Brain microvascular endothelial cell (primary cell): ENCODE data around the gene ABCG1.

Source experiments
- DNase-seq: peaks from one replicate; pipeline ENCODE4 v3.0.0-alpha.2; 2020
- H3K27ac ChIP-seq: fragments of 250-450 bp; sonication (Bioruptor Pico); 2 replicates; pipeline ENCODE4 v1.5.1; 2020; ENCODE audit warnings: mild to moderate bottlenecking, moderate library complexity
- H3K27me3 ChIP-seq: fragments of 250-450 bp; sonication (Bioruptor Pico); replicated peaks from 2 replicates; pipeline ENCODE4 v1.5.1; 2020; ENCODE audit warnings: mild to moderate bottlenecking
- H3K36me3 ChIP-seq: fragments of 250-450 bp; sonication (Bioruptor Pico); replicated peaks from 2 replicates; pipeline ENCODE4 v1.5.1; 2020; ENCODE audit warnings: mild to moderate bottlenecking
- H3K4me3 ChIP-seq: 2 replicates; pipeline ENCODE4 v1.5.1; 2011; ENCODE audit warnings: low read depth, mild to moderate bottlenecking, control low read depth, low read length, moderate library complexity
- CTCF ChIP-seq: IDR thresholded peaks from 2 replicates; pipeline ENCODE4 v1.5.1; 2011; ENCODE audit warnings: low read depth, mild to moderate bottlenecking, moderate library complexity, low read length, control low read depth, inconsistent platforms; ENCODE audit errors: missing control alignments
- in situ Hi-C: cut with HindIII; loops from 2 replicates; pipeline ENCODE4 v1.10.0; 2017; ENCODE audit warnings: low sequenced_read_pairs, low pct_ligation_motif_present

ABCG1 gene

GRCh38 chr21:42272109-42272962 lies 53.4 kb downstream of the ABCG1 start:
- no peaks in the 10 kb centered on the region for H3K36me3 ChIP-seq
- no peak for DNase-seq
- TF ChIP-seq CTCF, result no peak
- H3K27ac ChIP-seq, result no peak overlapping the region
- H3K4me3 ChIP-seq, result no peak overlapping the region
- in situ Hi-C loops, result no loop called here
- no peaks in the 10 kb centered on the region for H3K27me3 ChIP-seq

- Histone ChIP-seq H3K4me3 (no peak overlapping the region), H3K27me3 (no peaks in the 10 kb centered on the region), H3K27ac (no peak overlapping the region), H3K36me3 (no peaks in the 10 kb centered on the region)
- TF ChIP-seq CTCF, result no peak
- no peak for DNase-seq
- in situ Hi-C loops, result no loop called here
Observed at GRCh38 chr21:42272984-42273600, 54.2 kb downstream of the ABCG1 start.

GRCh38 chr21:42276076-42276475 lies 57.1 kb downstream of the ABCG1 start:
- Histone ChIP-seq H3K36me3 (no peaks in the 10 kb centered on the region), H3K27me3 (no peaks in the 10 kb centered on the region), H3K4me3 (no peak overlapping the region), H3K27ac (no peak overlapping the region)
- no peak for TF ChIP-seq CTCF
- no peak for DNase-seq
- in situ Hi-C loops, result no loop called here

GRCh38 chr21:42276526-42277154 lies 57.7 kb downstream of the ABCG1 start:
- no peaks in the 10 kb centered on the region for H3K36me3 ChIP-seq
- H3K27ac ChIP-seq, result no peak overlapping the region
- H3K27me3 ChIP-seq, result no peaks in the 10 kb centered on the region
- DNase-seq, result no peak
- TF ChIP-seq CTCF, result no peak
- H3K4me3 ChIP-seq, result no peak overlapping the region
- in situ Hi-C loops, result no loop called here

- Histone ChIP-seq H3K27me3 (no peaks in the 10 kb centered on the region), H3K4me3 (no peak overlapping the region), H3K27ac (no peak overlapping the region), H3K36me3 (no peaks in the 10 kb centered on the region)
- in situ Hi-C loops, result no loop called here
- no peak for DNase-seq
- TF ChIP-seq CTCF, result no peak
Observed at GRCh38 chr21:42277593-42277992, 58.7 kb downstream of the ABCG1 start.
